ENCODE data around the gene SLC35E4. TPM values are rescaled to one million over a fixed set of nuclear protein-coding genes. Genes with fewer than 3 reads are reported as not detected.

The SLC35E4 gene
- polyA plus RNA-seq, 3 donors from 2014 or later: 1.4 to 2.7 (median 2.7) TPM

GRCh38 chr22:30694640-30695350 is 59.2 kb downstream of the SLC35E4 start, which contains the start of gene OSBP2:
Gene OSBP2, plus strand, starts transcription at chr22:30694874. Its CDS starts 36 bp downstream, at chr22:30694910.
- peaks cover 0 to 1% (median 0%) of the 10 kb centered on the region in 6 donors for H3K9me3 Mint-ChIP-seq
- H3K27me3 Mint-ChIP-seq (ENCODE audit: low read depth in 3 of 3): peaks cover 8 to 10% (median 9%) of the 10 kb centered on the region in 3 donors
- H3K27ac Mint-ChIP-seq: peak within 1 kb of the TSS in 4 of 6 donors; percentile 10 to 69 (median 28)
- DNase-seq: peak; percentile 14 to 27 (median 24)
- peak within 1 kb of the TSS; percentile 80 to 90 (median 86) for H3K4me3 Mint-ChIP-seq
- H3K4me1 Mint-ChIP-seq: peaks cover 6 to 9% of the 10 kb centered on the region in 2 donors
- peaks cover 0 to 5% (median 0%) of the 10 kb centered on the region in 3 donors for H3K36me3 Mint-ChIP-seq

DNA sequence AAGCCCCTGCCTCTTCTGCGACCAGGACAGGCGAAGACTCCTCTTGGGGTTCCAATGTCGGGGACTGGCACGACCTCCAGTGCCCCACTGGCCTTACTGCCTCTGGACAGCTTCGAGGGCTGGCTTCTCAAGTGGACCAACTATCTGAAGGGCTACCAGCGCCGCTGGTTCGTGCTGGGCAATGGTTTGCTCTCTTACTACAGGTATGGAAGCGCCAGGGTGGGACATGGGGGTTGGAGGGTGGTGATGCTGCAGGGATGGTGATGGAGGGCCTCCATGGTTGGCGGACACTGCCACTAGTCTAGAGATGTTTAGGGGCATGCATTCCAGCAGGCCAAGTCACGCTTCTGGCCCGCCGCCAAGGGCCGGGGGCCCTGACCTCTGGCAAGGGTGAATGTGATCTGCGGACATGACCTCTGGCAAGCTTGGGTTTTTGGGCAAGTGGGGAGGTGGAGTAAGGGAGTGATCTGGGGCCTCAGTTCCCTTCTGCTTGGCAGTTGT is 59.8 kb downstream of the SLC35E4 start:
- peaks cover 8 to 10% (median 9%) of the 10 kb centered on the region in 3 donors for H3K27me3 Mint-ChIP-seq (ENCODE audit: low read depth in 3 of 3)
- peak overlapping the region; percentile 70 to 77 (median 75) for H3K4me3 Mint-ChIP-seq
- peak overlapping the region in 1 of 6 donors; percentile 69 for H3K27ac Mint-ChIP-seq
- no peak for DNase-seq
- H3K9me3 Mint-ChIP-seq: peaks cover 0 to 1% (median 0%) of the 10 kb centered on the region in 6 donors
- H3K36me3 Mint-ChIP-seq: peaks cover 0 to 5% (median 0%) of the 10 kb centered on the region in 3 donors
- H3K4me1 Mint-ChIP-seq: peaks cover 6 to 9% of the 10 kb centered on the region in 2 donors

GRCh38 chr22:30695871-30696655 is 60.5 kb downstream of the SLC35E4 start:
- Mint-ChIP-seq H3K4me1 (peaks cover 6 to 9% of the 10 kb centered on the region in 2 donors), H3K27me3 (ENCODE audit: low read depth in 3 of 3) (peaks cover 8 to 10% (median 9%) of the 10 kb centered on the region in 3 donors), H3K4me3 (peak overlapping the region; percentile 70 to 77 (median 75)), H3K27ac (peak overlapping the region in 1 of 6 donors; percentile 69), H3K36me3 (peaks cover 0 to 5% (median 0%) of the 10 kb centered on the region in 3 donors), H3K9me3 (peaks cover 0 to 1% (median 0%) of the 10 kb centered on the region in 6 donors)
- no peak for DNase-seq

Other genes with a start within 250 kb of the SLC35E4 start
- 1 to 10 TPM in 1 of 3 donors, under 1 TPM in 2; 0.38 to 1.1 (median 0.56) TPM for gene RNF215, start 248.4 kb upstream of the SLC35E4 start, polyA plus RNA-seq
- 1 to 10 TPM in 1 of 3 donors, under 1 TPM in 1, not detected in 1; 0.23 to 1.6 TPM for gene SEC14L2, start 238.8 kb upstream of the SLC35E4 start, polyA plus RNA-seq
- gene MTFP1, start 210.0 kb upstream of the SLC35E4 start, polyA plus RNA-seq: 10 to 100 TPM; 18.7 to 41.3 (median 32.0) TPM
- gene SEC14L3, start 163.8 kb upstream of the SLC35E4 start, polyA plus RNA-seq: not detected
- not detected for gene SEC14L4, start 130.1 kb upstream of the SLC35E4 start, polyA plus RNA-seq
- 1 to 10 TPM in 1 of 3 donors, not detected in 2; 1.0 TPM for gene SEC14L6, start 89.0 kb upstream of the SLC35E4 start, polyA plus RNA-seq
- gene GAL3ST1, start 61.1 kb upstream of the SLC35E4 start, polyA plus RNA-seq: not detected
- gene PES1, start 43.9 kb upstream of the SLC35E4 start, polyA plus RNA-seq: 10 to 100 TPM; 25.8 to 41.9 (median 34.5) TPM
- gene TCN2, start 28.6 kb upstream of the SLC35E4 start, polyA plus RNA-seq: under 1 TPM in 2 of 3 donors, not detected in 1; 0.14 to 0.59 TPM
- 1 to 10 TPM; 4.6 to 8.6 (median 4.7) TPM for gene DUSP18, start 32.1 kb downstream of the SLC35E4 start, polyA plus RNA-seq
- 1 to 10 TPM in 1 of 3 donors, under 1 TPM in 2; 0.19 to 2.4 (median 0.35) TPM for gene OSBP2, start 59.1 kb downstream of the SLC35E4 start, polyA plus RNA-seq